ENCODE results near the gene CBY2.
"Not testable (repeated sequence)": the region's sequence is repeated elsewhere in the genome, so short reads cannot be mapped to it uniquely, and the experiment has no call there.

Gene CBY2

DNA sequence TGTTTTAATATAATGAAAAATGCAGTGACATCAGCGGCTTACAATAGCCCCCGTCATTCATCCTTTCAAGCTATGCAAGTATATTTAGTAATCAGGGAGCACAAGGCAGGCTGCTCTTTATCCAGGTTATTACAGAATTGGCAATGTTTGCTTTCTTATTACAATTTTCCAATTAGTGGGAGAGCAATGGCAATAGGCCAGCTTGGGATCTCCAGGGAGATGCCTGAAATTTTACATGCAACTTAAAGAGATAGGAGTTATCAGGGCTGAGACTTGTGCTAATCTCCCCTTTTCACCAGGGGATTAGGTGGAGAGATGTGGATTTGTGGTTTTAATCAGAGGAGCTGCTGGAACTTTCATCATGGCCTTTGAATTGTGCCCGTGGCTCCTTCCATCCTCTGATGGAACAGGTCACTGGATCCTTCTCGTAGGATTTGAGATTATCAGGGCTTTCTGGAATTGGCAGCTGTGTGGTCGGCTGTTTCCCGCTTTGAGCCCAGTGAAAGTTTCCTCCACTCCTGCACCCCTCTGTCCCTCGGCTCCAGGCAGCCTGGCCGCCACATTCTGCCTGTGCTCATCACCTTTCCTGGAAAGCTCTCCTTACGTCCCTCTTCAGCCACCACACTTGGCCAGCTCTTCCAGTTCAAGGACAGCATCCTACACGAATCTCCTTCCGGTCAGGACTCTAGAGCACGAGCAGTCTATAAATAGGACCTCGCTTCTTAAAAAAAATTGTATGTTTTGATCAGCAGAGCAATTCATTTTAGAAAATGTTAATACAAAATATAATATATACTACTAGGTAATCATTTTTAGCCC, 47.0 kb downstream of the CBY2 start:
- no peak for DNase-seq

DNA sequence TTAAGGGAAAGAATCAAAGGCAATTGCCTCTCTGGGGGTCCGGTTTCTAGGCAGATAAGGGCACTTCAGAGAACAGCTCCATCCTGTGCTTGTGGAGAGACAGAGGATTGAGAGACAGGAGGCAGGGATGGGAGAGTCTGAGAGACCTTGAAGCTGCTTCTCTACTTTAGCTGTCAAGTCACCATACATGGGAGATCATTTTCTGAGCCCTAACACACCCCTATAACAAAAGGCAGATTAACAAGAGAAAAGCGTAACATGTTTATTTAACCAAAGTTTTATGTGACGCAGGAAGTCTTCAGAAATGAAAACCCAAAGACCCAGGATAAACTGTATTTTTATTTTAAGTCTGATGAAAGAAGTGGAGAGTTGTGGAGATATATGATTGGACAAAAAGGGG, 48.4 kb downstream of the CBY2 start:
- no peak for DNase-seq

DNA sequence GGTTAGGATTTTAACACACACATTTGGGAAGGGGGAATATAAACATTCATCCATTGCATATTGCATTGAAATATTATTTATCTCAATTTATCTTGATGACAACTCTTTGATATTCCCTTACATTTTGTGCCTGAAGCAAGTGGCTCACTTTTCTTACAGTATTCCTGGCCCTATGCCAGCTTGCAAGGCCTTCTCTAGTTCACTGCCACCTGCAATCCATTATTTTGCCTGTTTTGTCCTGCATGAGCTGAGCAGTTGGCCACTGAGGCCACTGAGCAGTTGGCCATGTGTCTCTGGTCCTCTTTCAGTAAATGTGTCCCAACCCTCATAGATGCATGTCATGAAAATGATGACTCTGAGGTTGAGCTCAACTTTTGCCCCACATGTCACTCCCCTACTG, 49.8 kb downstream of the CBY2 start:
- DNase-seq = no peak

DNA sequence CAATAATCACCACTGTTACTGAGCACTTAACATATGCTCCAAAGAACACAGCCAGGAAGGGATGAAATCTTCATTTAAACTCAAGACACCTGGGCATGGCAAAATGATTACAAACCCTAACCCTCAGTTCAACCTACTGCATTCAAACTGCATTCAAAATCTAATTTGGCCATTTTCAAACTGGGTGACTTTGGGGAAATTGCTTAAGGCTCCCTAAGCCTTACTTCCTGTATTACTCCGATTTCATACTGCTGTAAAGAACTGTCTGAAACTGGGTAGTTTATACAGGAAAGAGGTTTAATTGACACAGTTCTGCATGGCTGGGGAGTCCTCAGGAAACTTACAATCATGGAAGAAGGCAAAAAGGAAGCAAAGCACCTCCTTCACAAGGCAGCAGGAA, 50.4 kb downstream of the CBY2 start:
- no peak for DNase-seq

DNA sequence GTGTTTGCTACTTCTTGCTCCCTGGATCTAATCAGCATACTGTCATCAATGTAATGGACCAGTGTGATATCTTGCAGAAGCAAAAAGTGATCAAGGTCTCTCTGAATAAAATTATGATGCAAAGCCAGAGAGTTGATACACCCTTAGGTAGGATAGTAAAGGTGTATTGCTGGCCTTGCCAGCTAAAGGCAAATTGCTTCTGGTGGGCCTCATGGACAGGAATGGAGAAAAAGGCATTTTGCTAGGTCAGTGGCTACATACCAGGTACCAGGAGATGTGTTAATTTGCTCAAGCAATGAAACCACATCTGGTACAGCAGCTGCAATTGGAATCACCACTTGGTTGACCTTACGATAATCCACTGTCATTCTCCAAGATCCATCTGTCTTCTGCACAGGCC, 54.4 kb downstream of the CBY2 start:
- DNase-seq = not testable (repeated sequence)

DNA sequence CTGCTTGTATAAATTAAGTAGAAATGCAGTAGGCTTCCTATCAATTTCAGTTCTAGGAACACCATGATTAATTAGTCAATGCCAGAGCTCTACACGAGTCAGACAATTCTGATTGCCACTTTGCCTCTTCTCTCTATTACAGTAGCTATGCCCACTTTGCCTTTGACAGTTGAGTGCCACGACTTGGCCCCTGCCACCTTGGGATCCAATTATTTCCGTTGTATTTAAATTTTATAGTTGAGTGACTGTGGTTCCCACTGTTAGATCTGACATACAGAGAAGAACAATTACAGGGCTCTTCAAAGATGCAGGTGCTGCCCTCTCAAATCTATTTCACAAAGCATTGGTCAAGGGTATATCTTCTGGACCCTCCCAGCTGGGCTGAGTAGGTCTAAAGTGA, 55.5 kb downstream of the CBY2 start:
- DNase-seq = not testable (repeated sequence)

DNA sequence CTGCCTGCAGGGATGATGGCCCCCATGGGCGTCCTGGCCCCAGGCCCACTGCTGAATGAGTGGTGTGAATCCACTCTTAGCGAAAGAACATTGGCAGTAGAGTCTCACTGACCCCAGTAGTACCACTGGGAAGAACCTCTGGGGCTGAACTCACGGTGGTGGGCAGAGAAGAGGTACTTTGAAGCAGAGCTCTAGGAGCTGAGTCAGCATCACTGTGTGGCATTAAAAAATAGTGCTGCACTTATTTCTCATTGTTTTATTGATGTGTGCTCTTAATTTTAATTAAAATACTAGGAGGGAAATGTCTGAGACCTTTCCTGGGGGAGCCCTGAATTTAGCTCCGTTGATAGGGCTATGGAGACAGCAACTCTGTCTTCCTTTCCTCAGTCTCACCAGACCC, 61.3 kb downstream of the CBY2 start:
- no peak for DNase-seq

Measured in DMS153 (cell line).